GM19455 (cell line): Measurements from ENCODE around the gene KRTAP12-3.
"Not testable (repeated sequence)": the region's sequence is repeated elsewhere in the genome, so short reads cannot be mapped to it uniquely, and the experiment has no call there.

Source experiments
- ATAC-seq: cut with Tn5 transposase; IDR thresholded peaks from one replicate; pipeline ENCODE4 v1.9.1; 2021; ENCODE audit not compliant: unreplicated experiment

Gene KRTAP12-3

DNA sequence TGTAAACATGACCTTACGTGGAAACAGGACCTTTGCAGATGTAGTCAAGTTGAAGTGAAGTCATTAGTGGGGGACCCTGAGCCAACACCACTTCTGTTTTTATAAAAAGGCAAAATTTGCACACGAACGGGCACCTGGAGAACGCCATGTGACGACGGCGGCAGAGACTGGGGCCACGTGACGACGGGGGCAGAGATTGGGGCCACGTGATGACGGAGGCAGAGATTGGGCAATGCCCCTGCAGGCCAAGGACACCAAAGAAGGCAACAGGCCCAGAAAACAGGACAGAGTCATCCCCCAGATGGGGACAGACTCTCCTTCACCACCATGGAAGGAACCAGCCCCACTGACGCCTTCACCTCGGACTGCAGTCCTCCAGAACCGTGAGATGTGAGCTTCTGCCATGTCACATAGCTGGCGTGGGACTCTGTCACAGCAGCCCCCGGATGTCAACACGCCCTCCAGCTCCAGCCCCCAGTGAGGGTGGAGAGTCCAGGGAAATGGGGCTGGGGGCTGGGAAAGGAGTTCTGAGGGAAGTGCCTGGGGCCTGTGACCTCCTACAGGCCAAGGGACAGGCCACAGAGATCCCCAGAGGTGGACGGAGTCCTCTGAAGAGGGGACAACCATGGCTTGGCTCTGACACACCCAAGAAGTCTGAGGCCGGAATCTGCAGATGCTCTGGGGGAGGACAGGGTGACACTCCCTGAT is 7.3 kb upstream of the KRTAP12-3 start:
- no peak for ATAC-seq

DNA sequence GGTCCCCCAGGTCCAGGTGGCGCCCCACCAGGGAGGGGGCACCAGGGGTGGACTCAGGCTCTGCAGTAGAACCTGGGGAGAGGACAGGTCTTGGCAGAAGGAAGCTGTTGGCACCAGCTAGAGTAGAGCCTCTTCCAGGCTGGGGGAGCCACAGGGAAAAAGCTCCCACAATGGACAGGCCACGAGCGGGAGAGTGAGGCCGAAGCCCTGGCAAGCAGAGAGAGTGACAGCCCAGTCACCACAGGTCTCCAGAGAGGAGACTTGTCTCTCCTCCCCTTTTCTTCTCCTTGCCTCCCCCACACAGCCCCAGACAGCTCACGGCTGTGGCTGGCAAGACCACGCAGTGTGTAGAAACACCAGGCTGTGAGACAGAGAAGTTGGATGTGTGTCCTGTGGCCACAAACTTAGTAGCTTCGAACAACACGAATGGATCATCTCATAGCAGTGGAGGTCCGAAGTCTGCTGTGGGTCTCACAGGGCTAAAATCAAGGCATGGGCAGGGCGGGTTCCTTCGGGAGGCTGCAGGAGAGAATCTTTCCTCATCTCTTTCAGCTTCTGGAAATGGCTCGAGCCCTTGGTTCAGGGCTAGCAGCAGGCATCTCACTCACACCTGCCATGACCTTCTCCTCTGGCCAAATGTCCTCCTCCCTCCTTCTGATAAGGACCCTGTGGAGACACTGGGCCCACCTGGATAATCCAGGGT is 6.6 kb upstream of the KRTAP12-3 start:
- ATAC-seq: no peak

DNA sequence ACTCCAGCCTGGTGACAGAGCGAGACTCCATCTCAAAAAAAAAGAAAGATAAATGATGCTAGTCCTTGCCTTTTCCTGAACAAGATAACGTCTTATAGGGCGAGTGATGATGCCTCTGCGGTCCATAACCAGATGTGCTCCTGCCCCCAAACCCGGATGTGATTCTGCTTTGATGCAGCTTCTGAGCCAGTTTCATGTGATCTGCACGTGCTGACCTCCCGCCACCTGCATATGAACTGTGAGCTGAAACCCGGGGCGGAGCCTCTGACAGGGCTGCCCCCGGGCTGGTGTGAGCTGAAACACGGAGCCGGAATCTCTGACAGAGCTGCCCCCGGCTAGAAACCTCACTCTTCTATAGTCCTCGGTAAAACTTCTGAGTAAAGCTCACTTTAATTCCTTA is 4.6 kb upstream of the KRTAP12-3 start:
- ATAC-seq: no peak

DNA sequence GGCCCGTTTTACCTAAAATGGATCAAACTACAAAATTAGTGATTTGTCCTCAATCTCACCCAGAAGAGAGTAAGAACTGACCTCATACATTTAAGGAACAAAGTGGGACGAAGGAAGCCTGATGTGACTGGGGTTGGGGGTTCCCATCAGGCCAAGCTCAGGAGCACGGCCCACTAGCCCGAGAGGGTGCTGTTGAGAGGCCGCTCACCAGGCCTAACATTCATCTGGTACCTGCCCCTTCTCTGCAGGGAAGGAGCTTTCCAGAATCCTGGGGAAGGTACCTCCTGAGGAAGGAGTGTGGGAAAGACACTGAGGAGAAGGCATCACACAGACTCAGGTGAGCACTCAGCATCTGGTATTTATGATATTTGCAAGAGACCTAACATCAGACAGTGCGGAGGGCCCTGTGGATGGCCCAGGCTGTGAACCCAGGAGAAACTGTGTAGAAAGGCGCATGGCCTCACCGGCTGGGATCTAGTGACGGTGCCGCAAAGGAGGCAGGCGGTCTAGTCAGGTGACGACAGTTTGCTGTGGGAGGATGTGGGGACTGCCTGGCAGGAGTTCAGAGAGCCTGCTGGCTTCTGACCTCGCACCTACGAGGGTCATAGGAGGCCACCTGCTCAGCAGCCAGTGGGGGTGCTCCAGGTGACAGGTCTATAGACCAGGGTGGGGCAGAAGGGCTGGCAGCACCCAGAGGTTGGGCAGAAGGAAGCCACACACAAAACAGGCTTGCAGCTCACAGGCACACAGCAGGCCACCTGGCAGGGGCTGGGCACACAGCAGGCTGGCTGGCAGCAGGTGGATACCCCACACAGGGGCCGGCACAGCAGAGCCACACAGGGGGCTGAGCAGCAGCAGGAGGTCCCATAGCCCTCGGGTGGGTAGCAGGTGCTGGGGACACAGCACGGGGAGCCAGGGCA is 3.8 kb upstream of the KRTAP12-3 start:
- no peak for ATAC-seq

DNA sequence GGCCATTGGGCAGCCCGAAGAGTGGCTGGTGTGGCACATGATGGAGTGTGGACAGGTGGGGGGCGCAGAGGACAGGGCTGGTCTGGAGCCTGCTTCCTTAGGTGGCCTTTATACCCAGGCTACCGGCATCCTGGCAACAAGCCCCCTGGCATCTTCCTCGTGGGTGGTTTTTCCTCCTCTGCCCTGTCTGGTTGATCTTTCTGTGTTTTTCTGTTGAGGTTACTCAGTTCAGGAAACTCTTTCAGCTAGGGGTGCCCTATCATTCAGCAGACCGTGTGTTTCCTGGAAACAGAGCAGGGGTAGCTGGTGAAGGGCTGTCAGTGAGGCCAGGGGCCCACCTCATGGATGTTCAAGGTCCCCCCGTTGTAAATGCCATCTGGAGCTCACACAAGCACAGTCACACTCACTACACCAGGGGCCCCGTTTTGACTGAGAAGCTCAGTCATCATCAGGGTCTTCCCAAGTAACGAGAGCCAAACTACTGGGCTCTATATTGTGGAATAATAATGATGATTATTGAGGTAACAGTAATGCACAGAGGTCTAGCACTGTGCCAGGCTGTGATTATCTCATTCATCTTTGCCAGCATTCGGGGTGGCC is 3.1 kb upstream of the KRTAP12-3 start, which contains the start of gene KRTAP12-4:
Gene KRTAP12-4 (minus strand): TSS at position 84 of the 600 bp plus-strand sequence. CDS start 45 bp downstream, at position 39.
- ATAC-seq: no peak

DNA sequence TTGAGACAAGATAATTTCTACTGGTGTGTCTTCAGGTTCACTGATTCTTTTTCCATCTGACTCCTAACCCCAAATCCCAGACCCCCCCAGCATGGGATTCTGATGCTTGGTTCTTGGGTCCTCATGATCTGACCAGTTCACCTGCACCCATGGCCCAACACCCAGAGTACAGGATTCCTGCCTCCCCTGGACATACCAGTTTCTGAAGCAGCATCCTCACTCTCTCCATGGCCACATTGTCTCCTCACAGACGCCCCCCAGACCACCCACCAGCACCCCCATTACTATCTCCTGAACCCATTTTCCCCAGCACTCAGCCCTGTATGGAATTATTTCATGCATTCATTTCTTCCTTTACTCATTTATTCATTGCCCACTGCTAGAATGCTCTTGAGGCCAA is 864 bp upstream of the KRTAP12-3 start:
- no peak for ATAC-seq

DNA sequence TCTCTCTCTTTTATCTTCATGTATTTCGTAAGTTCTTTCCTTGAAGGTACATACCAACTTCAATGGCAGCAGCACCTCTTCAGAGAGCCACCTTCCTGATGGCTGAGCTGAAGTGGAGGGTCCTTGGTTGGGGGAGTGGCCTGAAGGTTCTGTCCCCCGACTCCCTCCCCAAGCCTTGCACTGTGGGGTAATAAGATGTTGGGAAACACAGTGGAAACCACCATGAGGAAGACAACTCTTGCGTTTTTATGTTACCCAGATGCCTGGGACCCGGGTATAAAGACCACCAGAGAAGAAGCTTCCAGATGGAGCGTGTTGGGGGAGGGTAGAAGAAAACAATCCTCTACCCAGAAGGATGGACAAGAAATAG is 794 bp downstream of the KRTAP12-3 start:
- ATAC-seq: no peak

DNA sequence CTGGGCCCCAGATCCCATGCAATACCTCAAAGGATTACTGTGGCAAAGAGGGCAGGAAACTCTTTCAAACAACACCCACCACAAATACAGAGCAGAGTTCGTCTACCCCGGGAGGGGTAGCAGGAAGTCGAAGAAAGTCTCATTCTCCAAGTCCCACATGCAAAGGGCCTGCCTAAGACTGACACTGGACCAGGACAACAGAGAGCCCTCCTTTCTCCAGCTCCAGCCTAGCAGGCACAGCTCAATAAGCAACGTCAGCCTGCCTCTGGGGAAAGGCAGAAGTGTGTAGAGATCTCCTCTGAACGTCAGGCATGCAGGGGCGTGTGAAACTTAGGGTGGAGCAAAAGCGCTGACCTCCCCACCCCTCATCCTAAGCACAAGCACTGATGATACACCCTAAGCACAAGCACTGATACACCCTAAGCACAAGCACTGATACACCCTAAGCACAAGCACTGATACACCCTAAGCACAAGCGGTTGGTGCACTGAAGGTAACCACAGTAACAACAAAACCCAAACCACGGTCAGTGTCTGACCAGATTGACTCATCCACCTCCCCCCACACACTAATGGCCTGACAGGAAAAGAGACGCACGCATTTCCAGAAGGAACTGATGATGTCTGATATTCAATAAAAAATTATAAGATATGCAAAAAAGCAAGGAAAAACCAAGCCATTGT is 1.3 kb downstream of the KRTAP12-3 start:
- ATAC-seq: no peak

DNA sequence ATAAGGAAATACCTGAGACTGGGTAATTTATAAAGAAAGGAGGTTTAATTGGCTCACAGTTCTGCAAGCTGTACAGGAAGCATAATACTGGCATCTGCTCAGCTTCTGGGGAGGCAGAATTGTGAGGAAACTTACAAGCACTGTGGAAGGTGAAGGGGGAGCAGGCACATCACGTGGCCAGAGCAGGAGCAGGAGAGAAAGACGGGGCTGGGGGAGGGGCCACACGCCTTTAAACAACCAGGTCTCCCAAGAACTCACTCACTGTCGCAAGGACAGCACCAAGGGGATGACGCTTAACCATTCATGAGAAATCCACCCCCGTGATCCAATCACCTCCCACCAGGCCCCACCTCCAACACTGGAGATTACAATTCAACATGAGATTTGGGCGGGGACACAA is 3.8 kb downstream of the KRTAP12-3 start:
- ATAC-seq: not testable (repeated sequence)

DNA sequence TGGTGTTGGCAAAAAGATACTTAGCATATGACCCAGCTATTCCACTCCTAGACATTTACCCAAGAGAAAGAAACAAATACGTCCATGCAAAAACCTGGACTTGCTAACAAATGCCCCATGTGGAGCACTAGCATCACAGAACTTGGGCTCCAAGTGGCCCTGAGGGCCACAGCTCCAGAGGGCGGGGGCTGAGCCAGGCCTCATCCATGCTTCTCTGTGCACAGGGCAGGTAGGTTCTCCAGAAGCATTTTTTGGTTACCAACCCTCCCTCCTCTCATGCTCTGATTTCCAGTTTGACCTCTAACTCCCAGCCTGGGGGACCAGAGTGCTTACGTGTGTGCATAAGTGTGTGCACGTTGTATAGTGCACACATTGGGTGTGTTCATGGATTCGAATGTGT is 7.0 kb downstream of the KRTAP12-3 start:
- ATAC-seq: no peak

DNA sequence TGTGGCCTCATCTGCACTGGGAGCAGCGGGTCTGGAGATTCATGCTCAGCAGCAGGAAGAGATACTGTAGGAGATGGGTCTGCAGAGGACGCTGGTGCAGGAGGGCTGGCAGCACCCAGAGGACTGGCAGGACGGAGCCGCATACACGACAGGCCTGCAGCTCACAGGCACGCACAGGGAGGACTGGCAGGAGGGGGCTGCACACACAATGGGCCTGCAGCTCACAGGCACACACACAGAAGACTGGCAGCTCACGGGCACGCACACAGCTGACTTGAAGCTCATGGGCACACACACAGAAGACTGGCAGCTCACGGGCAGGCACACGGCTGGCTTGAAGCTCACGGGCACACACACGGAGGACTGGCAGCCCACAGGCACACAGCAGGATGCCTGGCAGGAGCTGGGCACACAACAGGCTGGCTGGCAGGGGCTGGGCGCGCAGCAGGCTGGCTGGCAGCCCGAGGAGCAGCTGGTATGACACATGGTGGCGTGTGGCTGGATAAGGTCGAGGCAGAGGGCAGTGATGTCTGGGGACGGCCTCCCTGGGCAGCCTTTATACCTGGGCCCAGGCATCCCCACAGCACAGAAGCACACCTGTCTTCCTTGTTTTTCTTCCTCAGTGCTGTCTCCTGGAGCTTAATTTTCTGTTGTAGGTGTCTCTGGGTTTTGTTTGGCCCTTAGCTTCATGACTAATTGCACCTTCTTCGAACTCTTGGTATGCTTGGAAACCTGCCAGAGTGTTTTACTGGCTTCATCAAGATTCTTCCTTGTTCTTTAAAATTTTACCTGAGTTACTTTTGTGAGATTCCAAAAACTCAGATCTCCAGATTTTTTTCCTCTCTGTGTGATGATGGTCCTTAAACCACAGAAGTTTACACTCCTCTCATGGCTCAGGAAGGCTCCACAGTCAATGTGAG is 8.9 kb downstream of the KRTAP12-3 start, which contains the start of gene KRTAP12-2:
Gene KRTAP12-2 (minus strand): TSS at position 527 of the 920 bp plus-strand sequence. CDS start 41 bp downstream, at position 486.
- no peak for ATAC-seq

DNA sequence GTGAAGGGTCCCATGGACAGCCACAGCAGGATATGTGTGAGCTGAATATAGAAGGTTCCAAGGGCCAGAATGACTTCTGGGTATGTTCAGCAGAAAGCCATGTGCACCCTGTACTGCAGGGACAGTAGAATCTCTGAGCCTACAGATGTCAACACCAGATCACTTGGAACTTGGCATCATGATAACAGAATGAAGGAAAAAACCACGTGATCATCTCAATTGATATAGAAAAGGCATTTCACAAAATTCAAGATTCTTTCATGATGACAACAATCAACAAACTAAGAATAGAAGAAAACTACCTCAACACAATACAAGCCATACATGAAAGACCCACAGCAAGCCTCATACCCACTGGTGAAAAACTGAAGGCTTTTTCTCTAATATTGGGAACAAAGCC is 9.9 kb downstream of the KRTAP12-3 start:
- ATAC-seq: no peak

DNA sequence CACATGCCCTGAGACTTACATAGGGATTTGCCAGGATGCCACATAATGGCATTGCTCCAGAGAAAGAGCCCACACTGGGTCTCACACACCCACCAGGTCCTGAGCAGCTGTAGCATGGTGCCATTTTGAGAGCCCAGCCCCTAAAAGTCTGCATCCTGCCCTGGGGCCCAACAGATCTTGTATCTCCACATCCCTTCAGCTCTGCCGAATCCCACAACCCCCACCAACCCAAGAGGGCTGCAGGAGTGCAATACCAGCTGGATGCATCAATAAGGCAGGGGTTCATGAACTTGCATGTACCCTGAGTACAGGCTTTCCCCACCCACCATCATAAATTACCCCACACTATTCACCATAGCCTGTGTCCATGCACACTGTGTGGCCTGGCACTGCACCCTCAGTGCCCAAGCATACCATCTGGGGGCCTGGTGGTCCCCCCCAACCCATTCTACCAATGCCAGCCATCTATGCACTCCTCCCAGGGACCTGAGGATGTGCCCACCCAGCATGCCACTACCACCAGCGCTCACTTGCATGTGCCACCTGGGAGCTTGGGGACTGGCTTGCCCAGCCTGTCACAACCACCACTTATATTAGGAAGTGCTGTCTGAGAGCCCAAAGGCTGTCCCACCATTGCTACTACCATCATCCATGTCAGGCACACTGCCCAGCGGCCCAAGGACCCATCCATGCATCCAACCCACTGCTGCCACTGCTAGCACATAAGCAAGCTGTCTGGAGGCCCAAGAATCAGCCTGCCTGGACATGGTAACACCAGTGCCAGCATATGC is 13.1 kb downstream of the KRTAP12-3 start:
- ATAC-seq: no peak

DNA sequence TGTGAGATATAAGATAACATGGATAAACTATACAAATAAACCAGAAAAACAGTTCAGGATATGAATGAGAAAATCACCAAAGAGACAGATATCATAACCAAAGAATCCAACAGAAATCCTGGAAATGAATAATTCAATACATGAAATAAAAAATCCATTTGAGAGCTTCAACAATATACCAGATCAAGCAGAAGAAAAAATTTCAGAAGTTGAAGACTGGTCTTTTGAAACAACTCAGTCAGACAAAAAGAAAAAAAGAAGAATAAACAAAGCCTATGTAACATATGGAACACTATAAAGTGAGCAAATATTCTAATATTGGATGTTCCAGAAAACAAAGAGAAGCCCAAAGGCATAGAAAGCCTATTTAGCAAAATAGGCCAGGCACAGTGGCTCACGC is 14.2 kb downstream of the KRTAP12-3 start:
- no peak for ATAC-seq

DNA sequence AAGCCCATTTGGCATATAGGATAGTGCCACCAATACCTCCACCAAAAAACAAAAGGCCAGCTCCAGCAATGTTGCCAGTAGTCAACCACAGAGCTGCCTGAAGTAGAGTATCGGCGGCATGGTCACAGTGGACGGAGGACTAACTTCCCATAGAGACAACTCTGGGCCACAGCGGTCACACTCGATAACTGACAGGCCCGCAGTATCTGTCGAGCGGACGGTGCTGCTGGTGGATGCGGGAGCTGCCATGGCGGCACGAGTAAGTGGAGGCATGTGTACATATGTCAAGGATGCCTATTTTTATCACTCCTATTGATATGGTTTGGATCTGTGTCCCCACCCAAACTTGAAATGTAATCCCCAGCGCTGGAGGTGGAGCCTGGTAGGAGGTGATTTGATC is 20.1 kb downstream of the KRTAP12-3 start:
- no peak for ATAC-seq

DNA sequence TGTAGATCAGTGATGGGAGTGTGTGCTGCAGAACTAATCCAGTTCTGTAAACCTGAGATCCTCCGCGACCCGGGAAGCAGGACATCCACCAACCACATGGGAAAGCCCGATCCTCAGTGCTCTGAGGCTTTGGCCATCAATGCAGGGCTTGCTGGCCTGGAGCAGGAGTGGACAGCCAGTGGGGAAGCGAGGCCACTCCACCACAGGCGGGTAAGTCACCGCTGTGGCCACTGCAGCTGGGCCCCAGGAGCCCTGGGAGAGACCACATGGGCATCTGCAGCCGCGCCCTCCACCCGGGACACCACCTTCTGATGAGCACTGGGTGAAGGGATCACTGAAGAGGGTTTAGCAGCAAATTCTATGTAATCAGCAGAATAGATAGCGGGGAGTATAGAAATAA is 23.4 kb downstream of the KRTAP12-3 start:
- ATAC-seq: no peak

DNA sequence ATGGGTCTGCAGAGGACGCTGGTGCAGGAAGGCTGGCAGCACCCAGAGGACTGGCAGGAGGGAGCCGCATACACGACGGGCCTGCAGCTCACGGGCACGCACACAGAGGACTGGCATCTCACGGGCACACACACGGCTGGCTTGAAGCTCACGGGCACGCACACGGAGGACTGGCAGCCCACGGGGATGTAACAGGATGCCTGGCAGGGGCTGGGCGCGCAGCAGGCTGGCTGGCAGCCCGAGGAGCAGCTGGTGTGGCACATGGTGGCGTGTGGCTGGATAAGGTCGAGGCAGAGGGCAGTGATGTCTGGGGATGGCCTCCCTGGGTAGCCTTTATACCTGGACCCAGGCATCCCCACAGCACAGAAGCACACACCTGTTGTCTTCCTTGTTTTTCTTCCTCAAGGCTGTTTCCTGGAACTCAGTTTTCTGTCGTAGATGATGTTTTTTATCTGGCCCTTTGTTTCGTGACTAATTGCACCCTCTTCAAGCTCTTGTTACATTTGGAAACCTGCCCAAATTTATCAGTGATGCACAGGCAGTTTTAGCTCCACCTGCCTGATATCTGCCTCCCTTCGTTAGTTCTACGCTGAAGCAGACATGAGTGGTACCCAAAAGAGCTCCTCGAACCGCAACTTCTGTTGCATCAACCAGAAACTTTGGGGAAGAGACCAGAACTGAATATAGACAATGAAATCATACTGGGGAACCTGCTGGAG is 24.3 kb downstream of the KRTAP12-3 start, which contains the start of gene KRTAP12-1:
Gene KRTAP12-1 (minus strand): TSS at position 303 of the 719 bp plus-strand sequence. CDS start 40 bp downstream, at position 263.
- ATAC-seq: no peak
